Body of pancreas (tissue), 4 donors: ENCODE results near the gene APIP. TPM values are rescaled to one million over a fixed set of nuclear protein-coding genes. Genes with fewer than 3 reads are reported as not detected.

ENCODE experiments used
- ATAC-seq: fragments of 150-250 bp; one replicate; pipeline ENCODE4 v1.9.1; 2016
- DNase-seq, 4 donors: peaks; one replicate each; pipeline ENCODE4 v3.0.0-alpha.2; 2019
- H3K27ac ChIP-seq, 4 donors: fragments of 200-600 bp; sonication (generic); 1 replicate in 3 of 4; 2 replicates in 1 of 4; pipeline versions ENCODE4 v1.5.1 to v1.6.1; 2016 to 2019; ENCODE audit warnings: mild to moderate bottlenecking in 1 of 4, mixed read lengths in 1 of 4, moderate library complexity in 1 of 4
- H3K27me3 ChIP-seq, 2 donors: fragments of 200-600 bp; sonication (generic); one replicate each; pipeline ENCODE4 v1.6.0; 2016; ENCODE audit warnings: mild to moderate bottlenecking in 1 of 2
- H3K36me3 ChIP-seq, 2 donors: fragments of 200-600 bp; sonication (generic); replicated peaks in 1 of 2; 2 replicates each; pipeline ENCODE4 v1.5.1; 2016; ENCODE audit warnings: low read depth in 2 of 2; ENCODE audit not compliant: insufficient read depth in 1 of 2
- H3K4me1 ChIP-seq: fragments of 200-600 bp; sonication (generic); one replicate; pipeline ENCODE4 v1.6.0; 2016
- H3K4me3 ChIP-seq, 2 donors: fragments of 200-600 bp; sonication (generic); 1 replicate in 1 of 2; 2 replicates in 1 of 2; pipeline ENCODE4 v1.5.1; 2016 to 2019
- H3K9me3 ChIP-seq, 3 donors: fragments of 200-600 bp; sonication (generic); 1 replicate in 2 of 3; 2 replicates in 1 of 3; pipeline ENCODE4 v1.5.1; 2016
- POLR2A ChIP-seq, 3 donors: fragments of 450-650 bp; IDR thresholded peaks; one replicate each; pipeline ENCODE4 v1.6.1; 2016; ENCODE audit warnings: antibody characterized with exemption in 3 of 3, mild to moderate bottlenecking in 2 of 3
- WGBS, 2 donors: methylation state at CpG; one replicate each; pipeline ENCODE4 v1.1.5; 2017; 5-methylcytosine and 5-hydroxymethylcytosine counted together
- intact Hi-C: fragments of 100-400 bp; cut with DNase I; formaldehyde crosslinking; loops from one replicate; pipeline ENCODE4 v1.15.1; 2023
- total RNA-seq, 2 donors: library from RNA; depleted of rRNA; stranded (reverse); fragments of >200 nt; gene quantifications; one replicate each; pipeline ENCODE4 v1.1.0, GENCODE V29; 2016
- TF ChIP-seq, protein P1 (sequence below), 7 experiments: fragments of 450-650 bp in 4 of 7; fragments of 200-600 bp in 3 of 7; sonication (generic) in 3 of 7; IDR thresholded peaks; one replicate each; pipeline ENCODE4 v1.5.1; 2016 to 2019; ENCODE audit warnings: antibody characterized with exemption in 7 of 7

Gene APIP
- total RNA-seq, 2 donors from 2014 or later: 8.9 to 36.8 TPM

DNA sequence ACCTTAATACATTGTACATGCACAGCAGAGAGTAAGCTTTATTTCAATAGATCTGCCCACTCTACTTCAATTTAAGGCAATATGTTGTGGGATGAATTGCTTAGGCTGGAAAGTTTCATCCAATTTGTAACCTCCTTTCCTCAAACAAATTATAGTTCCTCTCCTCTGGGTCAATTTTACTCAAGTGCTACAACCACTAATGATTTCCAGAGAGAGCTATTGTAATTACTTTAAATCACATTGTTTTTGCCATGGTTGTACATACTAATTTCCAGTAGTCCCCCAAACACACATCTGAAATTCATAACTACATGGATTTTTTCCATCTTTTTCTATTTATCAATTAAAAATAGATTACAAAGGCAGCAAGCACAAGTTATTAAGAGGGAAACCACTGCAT lies 72.9 kb downstream of the APIP start:
- H3K4me1 ChIP-seq: no peaks in the 10 kb centered on the region
- ATAC-seq: no peak
- no peaks in the 10 kb centered on the region for H3K36me3 ChIP-seq
- H3K27me3 ChIP-seq: no peaks in the 10 kb centered on the region
- no peak overlapping the region for H3K27ac ChIP-seq
- no peak for TF ChIP-seq POLR2A (IDR thresholded peaks at IDR 0.05)
- TF ChIP-seq, protein P1, sequence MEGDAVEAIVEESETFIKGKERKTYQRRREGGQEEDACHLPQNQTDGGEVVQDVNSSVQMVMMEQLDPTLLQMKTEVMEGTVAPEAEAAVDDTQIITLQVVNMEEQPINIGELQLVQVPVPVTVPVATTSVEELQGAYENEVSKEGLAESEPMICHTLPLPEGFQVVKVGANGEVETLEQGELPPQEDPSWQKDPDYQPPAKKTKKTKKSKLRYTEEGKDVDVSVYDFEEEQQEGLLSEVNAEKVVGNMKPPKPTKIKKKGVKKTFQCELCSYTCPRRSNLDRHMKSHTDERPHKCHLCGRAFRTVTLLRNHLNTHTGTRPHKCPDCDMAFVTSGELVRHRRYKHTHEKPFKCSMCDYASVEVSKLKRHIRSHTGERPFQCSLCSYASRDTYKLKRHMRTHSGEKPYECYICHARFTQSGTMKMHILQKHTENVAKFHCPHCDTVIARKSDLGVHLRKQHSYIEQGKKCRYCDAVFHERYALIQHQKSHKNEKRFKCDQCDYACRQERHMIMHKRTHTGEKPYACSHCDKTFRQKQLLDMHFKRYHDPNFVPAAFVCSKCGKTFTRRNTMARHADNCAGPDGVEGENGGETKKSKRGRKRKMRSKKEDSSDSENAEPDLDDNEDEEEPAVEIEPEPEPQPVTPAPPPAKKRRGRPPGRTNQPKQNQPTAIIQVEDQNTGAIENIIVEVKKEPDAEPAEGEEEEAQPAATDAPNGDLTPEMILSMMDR (IDR thresholded peaks at IDR 0.05): no peak
- intact Hi-C loops: no loop called here
- H3K9me3 ChIP-seq: no peaks in the 10 kb centered on the region
- DNase-seq: no peak
- no peak overlapping the region for H3K4me3 ChIP-seq

DNA sequence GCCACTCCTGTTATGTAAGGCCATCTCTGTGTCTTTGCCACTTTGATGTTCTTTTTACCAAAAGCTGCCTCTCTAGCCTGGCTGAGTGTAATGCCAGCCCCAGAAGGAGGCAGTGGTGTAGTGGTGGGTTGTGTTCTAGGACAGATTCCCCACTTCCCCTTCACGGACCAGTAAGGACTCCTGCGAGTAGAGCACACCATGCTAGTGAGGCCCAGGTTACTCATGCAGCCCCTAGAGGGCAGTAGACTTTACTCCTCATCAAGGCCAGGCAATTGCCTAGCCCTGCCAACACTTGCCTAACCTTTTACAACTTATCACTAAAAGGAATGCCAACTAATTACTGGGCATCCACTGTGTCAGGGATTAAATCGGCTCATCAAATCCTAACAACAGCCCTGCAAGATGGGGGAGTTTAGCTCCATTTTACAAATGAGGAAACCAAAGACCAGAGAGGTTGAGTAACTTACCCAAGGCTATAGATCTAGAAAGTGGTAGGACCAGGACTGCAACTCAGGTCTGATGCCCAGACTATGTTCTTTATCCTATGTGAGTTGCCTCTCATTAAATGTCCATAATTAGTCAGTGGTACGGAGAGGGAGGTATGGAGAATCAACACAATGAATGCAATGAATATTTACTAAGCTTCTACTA lies 75.3 kb downstream of the APIP start:
- DNase-seq (peak; percentile 28 to 62 (median 49)), ATAC-seq (peak; percentile 80)
- Histone ChIP-seq H3K27ac (no peak overlapping the region), H3K36me3 (no peaks in the 10 kb centered on the region), H3K27me3 (no peaks in the 10 kb centered on the region), H3K4me1 (no peaks in the 10 kb centered on the region), H3K9me3 (no peaks in the 10 kb centered on the region), H3K4me3 (no peak overlapping the region)
- TF ChIP-seq, protein P1 (IDR thresholded peaks at IDR 0.05): peak in 6 of 7 experiments; percentile 46 to 56 (median 48)
- no peak for TF ChIP-seq POLR2A (IDR thresholded peaks at IDR 0.05)
- WGBS, 2 donors: 42 to 56% methylated on average over 4 of the region's 4 CpGs
- intact Hi-C loops: no loop called here

DNA sequence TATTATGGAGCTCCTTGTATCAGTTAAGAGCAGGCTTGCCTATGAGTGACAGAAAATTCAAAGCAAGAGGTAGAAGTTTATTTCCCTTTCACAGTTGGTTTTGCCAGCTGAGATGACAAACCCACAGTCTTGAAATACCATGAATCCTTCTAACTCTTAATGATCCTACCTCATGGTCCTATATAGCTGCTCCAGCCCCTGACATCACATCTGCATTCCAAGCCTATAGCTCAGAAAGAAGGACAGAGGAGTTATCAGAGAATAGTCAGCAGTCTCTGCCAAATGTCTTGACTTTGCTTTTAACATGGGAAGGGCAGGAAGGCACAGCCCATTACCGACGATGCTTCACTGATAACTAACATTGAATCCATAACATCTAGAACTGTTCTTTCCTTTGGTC lies 76.2 kb downstream of the APIP start:
- DNase-seq: no peak
- intact Hi-C loops: no loop called here
- no peaks in the 10 kb centered on the region for H3K9me3 ChIP-seq
- WGBS, 2 donors: 95% methylated on average over 2 of the region's 2 CpGs
- no peaks in the 10 kb centered on the region for H3K4me1 ChIP-seq
- ATAC-seq: no peak
- H3K27me3 ChIP-seq: no peaks in the 10 kb centered on the region
- no peaks in the 10 kb centered on the region for H3K36me3 ChIP-seq
- no peak overlapping the region for H3K4me3 ChIP-seq
- H3K27ac ChIP-seq: no peak overlapping the region
- TF ChIP-seq POLR2A (IDR thresholded peaks at IDR 0.05): no peak
- TF ChIP-seq, protein P1 (IDR thresholded peaks at IDR 0.05): no peak

DNA sequence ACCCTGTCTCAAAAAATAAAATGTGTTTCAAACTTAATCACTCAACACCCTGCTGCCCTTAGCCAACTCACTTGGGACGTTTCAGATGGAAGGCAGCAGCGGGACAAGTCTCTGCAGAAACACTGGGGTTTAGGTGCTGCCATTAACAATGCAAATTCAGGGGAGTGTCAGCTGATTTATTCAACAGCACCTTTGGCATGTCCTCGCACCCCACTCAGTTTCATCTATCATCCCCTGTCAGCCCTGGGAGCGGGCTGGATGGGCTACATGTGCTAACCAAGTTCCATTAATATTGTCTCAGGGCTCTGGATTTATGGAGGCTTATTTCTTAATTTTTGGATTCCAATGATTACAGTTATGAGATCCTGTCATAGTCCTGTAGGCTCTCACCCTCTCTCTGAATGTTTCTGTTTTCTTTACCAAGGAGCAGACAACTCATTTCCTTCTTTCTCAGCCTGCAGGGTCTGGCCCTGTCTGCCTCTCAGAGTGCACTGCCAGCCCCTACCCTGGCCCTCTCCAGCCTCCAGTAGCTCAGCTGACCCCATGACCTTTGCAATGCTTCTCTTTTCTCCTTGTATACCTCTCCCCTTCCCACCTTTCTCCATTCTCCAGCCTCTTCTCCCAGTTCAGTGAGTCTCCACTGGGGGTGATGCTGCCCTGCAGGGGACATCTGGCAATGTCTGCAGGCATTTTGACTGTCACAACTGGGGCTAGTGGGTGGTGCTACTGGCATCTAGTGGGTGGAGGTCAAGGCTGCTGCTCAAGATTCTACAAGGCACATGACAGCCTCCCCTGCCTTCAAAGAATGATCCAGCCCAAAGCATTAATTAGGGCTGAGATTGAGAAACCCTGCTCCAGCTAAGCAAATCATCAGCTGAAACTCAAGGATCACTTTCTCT lies 79.0 kb downstream of the APIP start:
- 52 to 60% methylated on average over 4 of the region's 4 CpGs for WGBS, 2 donors
- H3K9me3 ChIP-seq: no peaks in the 10 kb centered on the region
- H3K27ac ChIP-seq: no peak overlapping the region
- no peak for ATAC-seq
- DNase-seq: no peak
- no peaks in the 10 kb centered on the region for H3K36me3 ChIP-seq
- TF ChIP-seq POLR2A (IDR thresholded peaks at IDR 0.05): no peak
- TF ChIP-seq, protein P1 (IDR thresholded peaks at IDR 0.05): no peak
- intact Hi-C loops: no loop called here
- H3K4me3 ChIP-seq: no peak overlapping the region
- no peaks in the 10 kb centered on the region for H3K27me3 ChIP-seq
- no peaks in the 10 kb centered on the region for H3K4me1 ChIP-seq
